ENCODE data around the gene HAL.

DNA sequence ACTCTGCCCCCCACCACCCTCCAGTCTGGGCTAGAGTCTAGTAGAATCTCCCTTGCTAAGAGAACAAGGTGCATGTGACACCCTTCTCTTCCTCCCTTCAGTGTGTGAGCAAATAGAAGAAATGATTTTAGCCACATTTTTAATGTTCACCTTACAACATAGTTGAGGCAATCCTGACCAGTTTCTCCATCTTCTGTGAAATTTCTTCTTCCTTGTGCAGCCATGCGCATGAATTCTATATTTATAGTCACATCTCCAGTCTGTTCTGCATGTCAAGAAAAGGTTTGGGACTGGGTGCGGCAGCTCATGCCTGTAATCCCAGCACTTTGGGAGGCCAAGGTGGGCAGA, 48.8 kb upstream of the HAL start:
- TF ChIP-seq CTCF (IDR thresholded peaks at IDR 0.05) (no peak), POLR2A (IDR thresholded peaks at IDR 0.05) (no peak)

All from vagina (tissue), 2 donors.